Fibroblast of lung (primary cell): ENCODE measurements around the gene CACNA1H. TPM values are rescaled to one million over a fixed set of nuclear protein-coding genes. Genes with fewer than 3 reads are reported as not detected.
"Not testable (repeated sequence)": the region's sequence is repeated elsewhere in the genome, so short reads cannot be mapped to it uniquely, and the experiment has no call there.

Experiments used
- DNase-seq, 2 donors: peaks; one replicate each; pipeline versions ENCODE4 v3.0.0 to v3.0.0-alpha.2; 2010; ENCODE audit warnings: low read depth in 2 of 2
- H2AFZ ChIP-seq: 2 replicates; pipeline ENCODE4 v1.5.1; 2012; ENCODE audit warnings: low read length, control low read depth, inconsistent platforms
- H3K27ac ChIP-seq: 2 replicates; pipeline ENCODE4 v1.5.1; 2011; ENCODE audit warnings: low read length, control low read depth; ENCODE audit not compliant: insufficient read depth
- H3K27me3 ChIP-seq: 2 replicates; pipeline ENCODE4 v1.5.1; 2011; ENCODE audit warnings: mild to moderate bottlenecking, low read length; ENCODE audit not compliant: control insufficient read depth, insufficient read depth
- H3K36me3 ChIP-seq: 2 replicates; pipeline ENCODE4 v1.5.1; 2011; ENCODE audit warnings: low read length; ENCODE audit not compliant: control insufficient read depth, insufficient read depth
- H3K4me1 ChIP-seq: 2 replicates; pipeline ENCODE4 v1.5.1; 2011; ENCODE audit warnings: low read length; ENCODE audit not compliant: control insufficient read depth, insufficient read depth; ENCODE audit errors: extremely low read depth
- H3K4me2 ChIP-seq: 2 replicates; pipeline ENCODE4 v1.5.1; 2011; ENCODE audit warnings: low read length, control low read depth; ENCODE audit not compliant: insufficient read depth; ENCODE audit errors: extremely low read depth
- H3K4me3 ChIP-seq, 4 experiments: fragments of 200-600 bp in 1 of 4; sonication (generic) in 1 of 4; replicated peaks in 1 of 4; 2 replicates each; pipeline ENCODE4 v1.5.1; 2011 to 2016; ENCODE audit warnings: low read length in 4 of 4, low read depth in 3 of 4, mild to moderate bottlenecking in 3 of 4, control low read depth in 2 of 4, inconsistent platforms in 1 of 4, mixed read lengths in 1 of 4; ENCODE audit not compliant: insufficient read depth in 1 of 4; ENCODE audit errors: control extremely low read depth in 1 of 4
- H3K79me2 ChIP-seq: 2 replicates; pipeline ENCODE4 v1.5.1; 2012; ENCODE audit warnings: mild to moderate bottlenecking, low read length, inconsistent platforms; ENCODE audit not compliant: control insufficient read depth, insufficient read depth
- H3K9ac ChIP-seq: 2 replicates; pipeline ENCODE4 v1.5.1; 2011; ENCODE audit warnings: mild to moderate bottlenecking, low read length, control low read depth; ENCODE audit not compliant: insufficient read depth
- H3K9me3 ChIP-seq: 2 replicates; pipeline ENCODE4 v1.5.1; 2012; ENCODE audit warnings: low read depth, low read length; ENCODE audit not compliant: control insufficient read depth, insufficient read depth
- H4K20me1 ChIP-seq: 2 replicates; pipeline ENCODE4 v1.5.1; 2011; ENCODE audit warnings: low read length; ENCODE audit not compliant: control insufficient read depth, insufficient read depth; ENCODE audit errors: extremely low read depth
- polyA plus RNA-seq, 2 donors: library from polyadenylated mRNA; depleted of rRNA in 1 of 2; stranded (reverse) in 1 of 2; unstranded in 1 of 2; fragments of >200 nt; gene quantifications; 2 replicates each; pipeline ENCODE4 v1.2.1, GENCODE V29; 2011 to 2012; ENCODE audit warnings: missing spikeins in 1 of 2
- total RNA-seq: library from RNA; depleted of rRNA; stranded (reverse); fragments of >200 nt; gene quantifications from 2 replicates; pipeline ENCODE4 v1.2.1, GENCODE V29; 2014

The CACNA1H gene
- total and polyA plus RNA-seq, 2 donors (not counting 1 experiment from before 2014, with no cell fraction given) = 1.2 to 10.5 TPM

DNA sequence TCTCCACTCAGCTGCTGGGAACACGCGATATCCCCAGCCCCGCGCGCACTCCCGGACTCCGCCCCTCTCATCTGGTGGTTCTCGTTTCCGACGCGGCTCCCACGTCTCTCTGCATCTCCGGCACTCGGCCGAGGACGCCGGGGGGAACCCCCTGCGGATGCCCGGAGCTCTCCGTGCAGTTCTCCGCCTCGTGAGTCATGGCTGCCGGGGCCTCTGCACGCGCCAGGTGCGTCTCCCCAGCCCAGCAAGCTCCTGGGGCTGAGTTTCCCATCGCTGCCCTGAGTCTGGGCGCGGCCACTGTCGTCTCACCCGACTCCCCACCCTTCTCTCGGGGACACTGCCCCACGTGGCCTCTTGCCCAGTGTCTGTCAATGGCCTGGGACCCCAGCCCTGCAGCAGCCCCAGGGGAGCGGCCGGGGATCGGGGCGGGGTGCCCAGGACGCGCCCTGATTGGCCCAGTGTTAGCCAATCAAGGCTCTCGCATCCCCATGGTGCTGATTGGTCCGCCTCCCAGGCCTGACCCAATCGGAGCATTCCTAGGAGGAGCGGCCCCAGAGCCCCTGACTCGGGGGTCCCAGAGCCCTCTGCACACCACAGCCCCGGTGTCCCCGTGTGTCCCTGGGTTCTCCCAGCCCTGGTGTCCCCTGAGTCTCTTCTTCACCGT lies 100.9 kb downstream of the CACNA1H start:
- H3K79me2 ChIP-seq, H3K4me2 ChIP-seq, DNase-seq, H3K27ac ChIP-seq, H2AFZ ChIP-seq, H3K4me1 ChIP-seq, H3K9me3 ChIP-seq, H3K36me3 ChIP-seq, H3K4me3 ChIP-seq, H3K27me3 ChIP-seq, H3K9ac ChIP-seq, H4K20me1 ChIP-seq: not testable (repeated sequence)

DNA sequence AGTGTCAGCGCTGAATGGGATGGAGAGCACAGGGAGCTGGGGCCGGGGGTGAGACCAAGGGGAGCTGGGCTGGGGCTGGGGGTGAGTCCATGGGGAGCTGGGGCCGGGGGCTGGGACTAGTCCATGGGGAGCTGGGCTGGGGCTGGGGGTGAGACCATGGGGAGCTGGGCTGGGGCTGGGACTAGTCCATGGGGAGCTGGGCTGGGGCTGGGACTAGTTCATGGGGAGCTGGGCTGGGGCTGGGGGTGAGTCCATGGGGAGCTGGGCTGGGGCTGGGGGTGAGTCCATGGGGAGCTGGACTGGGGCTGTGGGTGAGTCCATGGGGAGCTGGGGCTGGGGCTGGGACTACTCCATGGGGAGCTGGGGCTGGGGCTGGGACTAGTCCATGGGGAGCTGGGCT lies 101.9 kb downstream of the CACNA1H start:
- H3K9me3 ChIP-seq = not testable (repeated sequence)

DNA sequence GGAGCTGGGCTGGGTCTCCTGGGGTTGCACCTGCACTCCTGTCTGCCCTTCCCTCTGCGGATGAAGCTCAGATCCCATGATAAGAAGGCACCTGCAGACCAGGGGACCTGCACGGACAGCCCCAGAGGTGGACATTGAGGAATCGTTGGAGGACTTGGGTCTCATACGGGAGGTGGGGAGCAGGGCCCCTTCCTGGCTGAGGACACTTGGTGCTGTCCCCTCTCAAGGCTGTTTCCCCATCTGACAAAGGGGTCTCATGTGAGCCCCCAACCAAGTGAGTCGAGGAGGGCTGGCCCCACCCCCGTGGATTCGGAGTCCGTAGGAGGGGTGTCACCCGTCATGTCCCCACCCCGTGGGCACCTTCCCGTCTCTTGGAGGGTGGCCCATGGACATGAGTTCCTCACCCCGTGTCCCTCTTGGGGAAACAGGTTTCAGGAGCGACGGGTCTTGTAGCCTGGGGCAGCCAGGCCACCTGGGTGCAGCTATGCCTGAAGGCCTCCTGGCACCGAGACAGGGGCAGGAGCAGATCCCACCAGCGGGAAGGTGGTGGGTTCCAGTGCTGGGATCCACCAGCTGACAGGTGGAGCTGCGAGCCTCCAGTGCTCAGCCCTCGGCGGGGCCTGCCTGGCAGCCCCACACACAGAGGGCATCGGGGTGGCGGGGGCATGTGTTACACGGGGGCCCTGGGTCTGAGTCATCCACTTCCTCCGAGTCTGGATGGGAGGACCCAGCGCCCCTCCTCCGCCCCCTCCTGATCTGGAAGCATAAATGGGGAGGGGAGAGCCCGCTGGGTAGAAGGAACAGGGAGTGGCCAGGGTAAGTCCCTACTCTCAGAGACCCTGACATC lies 102.6 kb downstream of the CACNA1H start, which contains the start of gene TPSD1:
TPSD1 (plus strand) TSS at position 794 of the 847 bp plus-strand sequence. CDS start 212 bp downstream, outside the sequence.
- H2AFZ ChIP-seq, H3K4me1 ChIP-seq, DNase-seq, H4K20me1 ChIP-seq, H3K4me3 ChIP-seq, H3K9me3 ChIP-seq, H3K9ac ChIP-seq, H3K27ac ChIP-seq, H3K79me2 ChIP-seq, H3K4me2 ChIP-seq, H3K36me3 ChIP-seq: not testable (repeated sequence)
- peaks cover 12% of the 10 kb centered on the region for H3K27me3 ChIP-seq

More for the DNA sequence above, 101.9 kb downstream of the CACNA1H start:
- not testable (repeated sequence) for H3K36me3 ChIP-seq, H4K20me1 ChIP-seq, H3K4me1 ChIP-seq, H3K4me3 ChIP-seq, H3K4me2 ChIP-seq, H3K27me3 ChIP-seq, H3K79me2 ChIP-seq, DNase-seq, H2AFZ ChIP-seq, H3K9ac ChIP-seq, H3K27ac ChIP-seq

- H3K4me2 ChIP-seq, H3K9me3 ChIP-seq, DNase-seq, H3K27ac ChIP-seq, H2AFZ ChIP-seq, H4K20me1 ChIP-seq, H3K4me3 ChIP-seq, H3K36me3 ChIP-seq, H3K9ac ChIP-seq, H3K4me1 ChIP-seq, H3K79me2 ChIP-seq: not testable (repeated sequence)
- H3K27me3 ChIP-seq = peaks cover 16% of the 10 kb centered on the region
These were observed 103.5 kb downstream of the CACNA1H start for GRCh38 chr16:1256296-1256873.
